HFFc6 (cell line): ENCODE measurements around the gene RANGAP1. TPM values are rescaled to one million over a fixed set of nuclear protein-coding genes. Genes with fewer than 3 reads are reported as not detected.

Source experiments
- DNase-seq: peaks from one replicate; pipeline ENCODE4 v3.0.0-alpha.2; 2018
- H3K27ac Mint-ChIP-seq: 2 replicates; pipeline ENCODE4 v1.8.0; 2020; ENCODE audit warnings: mild to moderate bottlenecking, mixed read lengths
- H3K27me3 Mint-ChIP-seq: 2 replicates; pipeline ENCODE4 v1.8.0; 2021; ENCODE audit warnings: mild to moderate bottlenecking, moderate library complexity, mixed read lengths; ENCODE audit not compliant: insufficient read depth
- H3K36me3 Mint-ChIP-seq: 2 replicates; pipeline ENCODE4 v1.8.0; 2021; ENCODE audit warnings: low read depth, mixed read lengths
- H3K4me1 Mint-ChIP-seq: 2 replicates; pipeline ENCODE4 v1.8.0; 2020; ENCODE audit warnings: low read depth, mixed read lengths
- H3K4me3 Mint-ChIP-seq: 2 replicates; pipeline ENCODE4 v1.8.0; 2020; ENCODE audit warnings: mild to moderate bottlenecking, moderate library complexity, mixed read lengths
- H3K9me3 Mint-ChIP-seq: 2 replicates; pipeline ENCODE4 v1.8.0; 2020; ENCODE audit warnings: mild to moderate bottlenecking, mixed read lengths
- total RNA-seq, 6 experiments: library from RNA; stranded (reverse); fragmentation: NEBNext Ultra II Directional; extraction: Animal tissue kit (Norgen Biotek cat#: 25700); gene quantifications; 2 replicates in 1 of 6; 3 replicates in 5 of 6; pipeline ENCODE4 v1.2.3, GENCODE V29; 2021
- TF ChIP-seq, protein P1 (sequence below): fragments of 200-600 bp; sonication (generic); IDR thresholded peaks from 2 replicates; pipeline ENCODE4 v1.5.0; 2021; ENCODE audit warnings: antibody characterized with exemption, mild to moderate bottlenecking

The RANGAP1 gene
- total RNA-seq, 6 experiments from 2014 or later, result 215 to 249 (median 227) TPM

DNA sequence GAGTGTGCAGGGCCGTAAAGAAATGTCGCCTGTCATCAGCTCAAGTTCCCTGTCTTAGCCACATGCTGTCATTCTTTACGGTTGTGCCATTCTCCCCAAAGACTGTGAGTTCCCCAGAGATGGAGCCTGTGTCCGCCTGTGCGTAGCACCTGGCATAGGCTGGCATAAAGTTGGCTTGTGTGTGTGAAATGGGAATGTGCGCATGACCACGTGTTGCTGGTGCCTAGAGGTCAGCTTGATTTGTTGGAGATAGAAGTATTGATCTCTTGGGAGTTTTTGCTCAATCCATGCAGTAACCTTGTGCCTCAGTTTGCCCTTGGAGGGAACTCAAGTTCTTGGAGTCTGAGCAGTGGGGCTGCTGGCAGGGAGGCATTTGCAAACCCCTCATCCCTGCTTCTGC, 54.6 kb downstream of the RANGAP1 start:
- Mint-ChIP-seq H3K27me3 (peaks cover 6% of the 10 kb centered on the region), H3K9me3 (no peaks in the 10 kb centered on the region), H3K4me3 (no peak overlapping the region), H3K36me3 (peaks cover 5% of the 10 kb centered on the region), H3K4me1 (no peaks in the 10 kb centered on the region), H3K27ac (no peak overlapping the region)
- TF ChIP-seq, protein P1, sequence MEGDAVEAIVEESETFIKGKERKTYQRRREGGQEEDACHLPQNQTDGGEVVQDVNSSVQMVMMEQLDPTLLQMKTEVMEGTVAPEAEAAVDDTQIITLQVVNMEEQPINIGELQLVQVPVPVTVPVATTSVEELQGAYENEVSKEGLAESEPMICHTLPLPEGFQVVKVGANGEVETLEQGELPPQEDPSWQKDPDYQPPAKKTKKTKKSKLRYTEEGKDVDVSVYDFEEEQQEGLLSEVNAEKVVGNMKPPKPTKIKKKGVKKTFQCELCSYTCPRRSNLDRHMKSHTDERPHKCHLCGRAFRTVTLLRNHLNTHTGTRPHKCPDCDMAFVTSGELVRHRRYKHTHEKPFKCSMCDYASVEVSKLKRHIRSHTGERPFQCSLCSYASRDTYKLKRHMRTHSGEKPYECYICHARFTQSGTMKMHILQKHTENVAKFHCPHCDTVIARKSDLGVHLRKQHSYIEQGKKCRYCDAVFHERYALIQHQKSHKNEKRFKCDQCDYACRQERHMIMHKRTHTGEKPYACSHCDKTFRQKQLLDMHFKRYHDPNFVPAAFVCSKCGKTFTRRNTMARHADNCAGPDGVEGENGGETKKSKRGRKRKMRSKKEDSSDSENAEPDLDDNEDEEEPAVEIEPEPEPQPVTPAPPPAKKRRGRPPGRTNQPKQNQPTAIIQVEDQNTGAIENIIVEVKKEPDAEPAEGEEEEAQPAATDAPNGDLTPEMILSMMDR, result no peak
- DNase-seq, result no peak

DNA sequence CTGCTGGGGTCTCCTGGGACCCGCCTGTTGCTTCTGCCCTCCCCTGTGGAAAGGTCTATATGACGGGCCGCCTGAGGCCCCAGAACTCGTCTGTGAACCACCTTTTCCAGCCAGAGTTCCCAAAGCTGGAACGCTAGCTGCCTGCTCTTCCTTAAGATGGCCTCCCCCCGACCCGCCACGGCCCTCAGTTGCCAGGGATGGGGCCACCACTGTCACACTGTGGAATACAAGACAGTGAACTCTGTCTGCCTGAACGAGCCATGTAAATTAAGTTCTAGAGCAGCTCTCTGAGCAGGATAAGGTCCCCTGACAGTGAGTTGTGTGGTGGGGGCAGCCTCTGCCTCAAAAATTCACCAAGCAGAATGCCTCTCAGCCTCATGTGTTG, 55.6 kb downstream of the RANGAP1 start:
- H3K36me3 Mint-ChIP-seq, result peaks cover 5% of the 10 kb centered on the region
- H3K9me3 Mint-ChIP-seq, result no peaks in the 10 kb centered on the region
- H3K27me3 Mint-ChIP-seq, result peaks cover 4% of the 10 kb centered on the region
- DNase-seq, result no peak
- no peak overlapping the region for H3K4me3 Mint-ChIP-seq
- TF ChIP-seq, protein P1, result no peak
- no peaks in the 10 kb centered on the region for H3K4me1 Mint-ChIP-seq
- no peak overlapping the region for H3K27ac Mint-ChIP-seq

DNA sequence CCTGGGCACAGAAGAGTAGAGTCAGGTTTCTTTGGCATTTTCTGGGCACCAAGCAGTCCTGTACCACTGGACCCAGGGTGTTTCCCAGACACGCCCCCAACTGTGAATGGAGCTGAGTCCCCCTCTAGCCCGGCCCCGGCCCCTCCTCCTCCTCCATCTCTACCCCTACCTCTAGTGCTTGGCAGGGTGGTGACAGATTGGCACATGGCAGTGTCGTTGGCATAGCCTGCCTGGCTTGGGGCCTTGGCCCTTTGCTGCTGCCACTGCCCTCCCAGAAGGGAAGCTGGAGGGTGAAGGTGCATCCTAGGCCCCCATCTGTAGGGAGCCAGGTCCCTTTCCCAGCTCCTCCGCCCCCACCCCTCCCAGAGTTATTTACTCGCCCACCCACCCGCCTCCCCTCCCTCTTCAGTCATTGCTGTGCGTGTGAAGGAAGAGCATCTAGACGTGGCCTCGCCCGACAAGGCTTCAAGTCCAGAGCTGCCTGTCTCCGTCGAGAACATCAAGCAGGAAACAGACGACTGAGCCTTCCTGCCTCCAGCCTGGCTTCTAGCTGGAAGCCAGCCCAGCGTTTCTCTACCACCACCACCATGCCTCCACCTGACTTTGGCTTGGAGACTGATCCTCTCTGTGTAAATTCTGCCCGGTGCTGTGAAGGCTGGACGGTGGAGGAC, 56.1 kb downstream of the RANGAP1 start:
- H3K27ac Mint-ChIP-seq, result no peak overlapping the region
- H3K36me3 Mint-ChIP-seq, result peaks cover 5% of the 10 kb centered on the region
- peaks cover 4% of the 10 kb centered on the region; the same call in 1 of the 2 replicates for H3K27me3 Mint-ChIP-seq
- no peaks in the 10 kb centered on the region for H3K9me3 Mint-ChIP-seq
- no peaks in the 10 kb centered on the region for H3K4me1 Mint-ChIP-seq
- no peak overlapping the region for H3K4me3 Mint-ChIP-seq
- DNase-seq, result no peak
- TF ChIP-seq, protein P1, result no peak

GRCh38 chr22:41229215-41229614, 56.8 kb downstream of the RANGAP1 start:
- Mint-ChIP-seq H3K27me3 (peaks cover 4% of the 10 kb centered on the region; the same call in 1 of the 2 replicates), H3K27ac (no peak overlapping the region), H3K9me3 (no peaks in the 10 kb centered on the region)

GRCh38 chr22:41226723-41227655, 59.0 kb downstream of the RANGAP1 start:
- Mint-ChIP-seq H3K27me3 (no peaks in the 10 kb centered on the region; the same call in 1 of the 2 replicates), H3K9me3 (no peaks in the 10 kb centered on the region), H3K4me3 (no peak overlapping the region), H3K4me1 (no peaks in the 10 kb centered on the region), H3K27ac (no peak overlapping the region), H3K36me3 (peaks cover 12% of the 10 kb centered on the region)
- DNase-seq, result no peak
- TF ChIP-seq, protein P1, result no peak

More at GRCh38 chr22:41229215-41229614, 56.8 kb downstream of the RANGAP1 start:
- TF ChIP-seq, protein P1, result no peak
- Mint-ChIP-seq H3K4me1 (no peaks in the 10 kb centered on the region), H3K36me3 (peaks cover 5% of the 10 kb centered on the region), H3K4me3 (no peak overlapping the region)
- no peak for DNase-seq
